Dermis microvascular lymphatic vessel endothelial cell (primary cell): Measurements from ENCODE around the gene SH3D19. TPM values are rescaled to one million over a fixed set of nuclear protein-coding genes. Genes with fewer than 3 reads are reported as not detected.

Experiments used
- DNase-seq, 2 donors: peaks; one replicate each; pipeline versions ENCODE4 v3.0.0 to v3.0.0-alpha.2; 2010; ENCODE audit warnings: low read depth in 2 of 2
- total RNA-seq: library from RNA; depleted of rRNA; stranded (reverse); fragments of >200 nt; gene quantifications from 2 replicates; pipeline ENCODE4 v1.2.1, GENCODE V29; 2014

Gene SH3D19, protein sequence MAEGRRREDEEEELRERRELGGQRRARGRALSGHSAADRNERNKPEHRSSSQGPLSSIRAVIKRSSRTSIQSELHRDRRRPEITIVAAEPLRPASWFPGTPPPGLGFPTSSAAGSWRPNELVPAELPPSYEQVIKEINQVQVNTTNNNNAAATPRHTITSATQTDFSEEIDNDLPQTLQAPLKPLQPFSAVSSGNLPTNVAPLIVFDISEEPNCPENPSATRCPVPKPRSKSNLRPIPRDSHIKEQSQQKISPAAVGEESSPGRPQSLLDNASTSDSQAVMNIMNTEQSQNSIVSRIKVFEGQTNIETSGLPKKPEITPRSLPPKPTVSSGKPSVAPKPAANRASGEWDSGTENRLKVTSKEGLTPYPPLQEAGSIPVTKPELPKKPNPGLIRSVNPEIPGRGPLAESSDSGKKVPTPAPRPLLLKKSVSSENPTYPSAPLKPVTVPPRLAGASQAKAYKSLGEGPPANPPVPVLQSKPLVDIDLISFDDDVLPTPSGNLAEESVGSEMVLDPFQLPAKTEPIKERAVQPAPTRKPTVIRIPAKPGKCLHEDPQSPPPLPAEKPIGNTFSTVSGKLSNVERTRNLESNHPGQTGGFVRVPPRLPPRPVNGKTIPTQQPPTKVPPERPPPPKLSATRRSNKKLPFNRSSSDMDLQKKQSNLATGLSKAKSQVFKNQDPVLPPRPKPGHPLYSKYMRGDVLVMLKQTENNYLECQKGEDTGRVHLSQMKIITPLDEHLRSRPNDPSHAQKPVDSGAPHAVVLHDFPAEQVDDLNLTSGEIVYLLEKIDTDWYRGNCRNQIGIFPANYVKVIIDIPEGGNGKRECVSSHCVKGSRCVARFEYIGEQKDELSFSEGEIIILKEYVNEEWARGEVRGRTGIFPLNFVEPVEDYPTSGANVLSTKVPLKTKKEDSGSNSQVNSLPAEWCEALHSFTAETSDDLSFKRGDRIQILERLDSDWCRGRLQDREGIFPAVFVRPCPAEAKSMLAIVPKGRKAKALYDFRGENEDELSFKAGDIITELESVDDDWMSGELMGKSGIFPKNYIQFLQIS
- 32.7 and 43.0 TPM in 2 replicates for total RNA-seq

GRCh38 chr4:151325111-151325948 is at the start of gene SH3D19:
Gene SH3D19 (minus strand): TSS chr4:151325605. CDS start chr4:151325352, 253 bp downstream.
- DNase-seq = peak; percentile 93 to 94

DNA sequence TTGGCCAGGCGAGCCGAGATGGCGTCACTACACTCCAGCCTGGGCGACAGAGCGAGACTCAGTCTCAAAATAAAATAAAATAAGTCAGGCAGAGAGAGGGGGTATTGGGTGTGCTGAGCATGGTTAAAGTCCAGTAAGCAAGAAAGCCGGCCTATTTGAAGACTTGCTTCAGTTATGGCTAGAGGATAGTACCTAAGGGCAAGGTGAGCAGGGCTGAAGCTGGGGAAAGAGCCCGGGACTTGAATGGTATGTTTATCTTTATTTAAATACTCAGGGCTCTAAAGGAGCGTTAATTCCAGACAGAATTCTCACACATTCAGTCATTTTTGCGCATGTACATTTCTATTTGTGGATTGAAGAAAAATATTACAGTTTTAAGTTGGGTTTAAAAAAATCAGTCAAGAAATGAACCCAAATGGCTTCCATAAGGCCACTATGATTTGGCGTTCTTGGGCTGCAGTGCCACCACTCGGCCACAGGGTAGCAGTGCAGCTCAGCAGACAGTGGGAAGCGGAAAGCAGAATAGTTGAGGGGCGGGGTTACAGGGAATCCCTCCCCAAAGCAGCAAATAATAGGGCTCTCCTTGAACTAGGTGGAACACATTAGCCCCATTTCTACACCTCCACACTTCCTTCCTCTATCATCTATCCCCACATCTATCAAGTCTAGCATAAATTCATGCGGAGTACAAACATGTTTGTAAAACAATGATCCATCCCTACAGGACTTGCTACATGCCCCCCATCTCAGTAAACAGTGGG is 37.2 kb upstream of the SH3D19 start:
- peak; percentile 73 to 87 for DNase-seq

DNA sequence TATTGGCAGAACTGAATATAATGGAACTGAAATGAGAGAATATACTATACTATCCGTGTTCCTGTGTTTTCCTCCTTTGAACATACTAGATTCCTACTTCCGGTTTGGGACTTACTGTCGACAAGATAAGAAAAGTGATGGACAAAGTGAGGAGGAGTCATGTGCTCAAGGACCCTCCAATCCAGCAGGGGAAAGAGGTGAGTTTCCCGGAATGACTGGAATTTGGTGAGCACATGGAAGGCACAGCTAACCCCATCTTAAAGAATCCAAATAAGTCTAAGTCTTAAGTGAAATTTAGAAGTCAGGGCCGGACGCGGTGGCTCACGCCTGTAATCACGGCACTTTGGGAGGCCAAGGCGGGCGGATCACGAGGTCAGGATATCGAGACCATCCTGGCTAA is 36.6 kb upstream of the SH3D19 start:
- DNase-seq = no peak

DNA sequence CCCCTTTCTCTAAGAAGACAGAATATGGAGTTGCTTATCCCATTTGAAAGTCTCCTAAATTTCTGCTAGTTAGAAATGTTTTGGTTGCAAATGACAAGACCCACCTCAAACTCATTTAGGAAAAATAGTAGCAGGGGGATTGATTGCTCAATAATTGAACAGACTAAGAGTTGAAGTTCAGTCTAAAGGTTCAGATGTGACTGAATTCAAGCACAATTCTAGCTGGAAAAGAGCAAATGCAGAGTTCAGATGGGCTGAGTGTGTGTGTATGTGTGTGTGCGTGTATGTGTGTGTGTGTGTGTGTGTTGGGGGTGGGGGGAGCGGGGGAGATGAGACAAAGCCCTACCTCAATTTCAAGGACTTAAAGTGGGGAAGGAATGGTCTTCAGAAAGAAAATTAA is 35.7 kb upstream of the SH3D19 start:
- DNase-seq = no peak

DNA sequence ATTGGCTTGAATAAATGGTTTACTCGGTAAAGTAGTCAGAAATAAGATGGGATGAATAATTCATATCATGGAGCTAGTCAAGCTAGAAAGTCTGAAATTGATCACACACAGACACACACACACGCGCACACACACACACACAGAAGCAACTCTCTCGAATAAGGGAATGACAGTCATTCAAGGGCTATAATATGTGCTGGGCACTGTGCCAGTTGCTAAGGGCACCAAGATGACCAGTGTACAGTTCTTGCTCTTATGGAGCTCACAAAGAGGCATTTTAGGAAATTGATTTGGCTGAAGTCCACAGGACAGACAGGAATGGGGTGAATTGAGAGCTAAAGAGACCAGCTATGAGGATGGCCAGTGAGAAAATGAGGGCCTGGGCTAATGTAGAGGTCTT is 34.2 kb upstream of the SH3D19 start:
- DNase-seq = peak in 1 of 2 donors; percentile 57

DNA sequence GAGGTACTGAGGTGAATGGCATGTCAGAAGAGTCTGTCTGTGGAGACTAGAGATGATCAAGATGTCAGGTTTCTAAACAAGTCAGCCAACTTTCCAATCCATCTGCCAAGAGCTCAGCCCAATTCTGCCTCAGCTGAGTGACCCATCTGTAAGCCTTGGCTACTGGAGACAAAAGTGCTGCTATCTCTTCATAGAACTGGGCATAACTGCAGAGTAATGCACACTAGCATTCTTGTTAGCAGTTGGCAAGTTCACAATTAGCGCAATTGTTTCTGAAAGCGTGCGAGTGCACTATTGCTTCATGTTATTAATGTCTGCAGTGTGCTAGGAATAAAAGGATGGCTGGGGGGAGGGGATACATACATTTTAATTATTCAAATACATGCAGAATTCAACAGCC is 32.9 kb upstream of the SH3D19 start:
- DNase-seq = no peak

- peak in 1 of 2 donors; percentile 37 for DNase-seq
Observed at GRCh38 chr4:151356510-151356909, 31.1 kb upstream of the SH3D19 start.

DNA sequence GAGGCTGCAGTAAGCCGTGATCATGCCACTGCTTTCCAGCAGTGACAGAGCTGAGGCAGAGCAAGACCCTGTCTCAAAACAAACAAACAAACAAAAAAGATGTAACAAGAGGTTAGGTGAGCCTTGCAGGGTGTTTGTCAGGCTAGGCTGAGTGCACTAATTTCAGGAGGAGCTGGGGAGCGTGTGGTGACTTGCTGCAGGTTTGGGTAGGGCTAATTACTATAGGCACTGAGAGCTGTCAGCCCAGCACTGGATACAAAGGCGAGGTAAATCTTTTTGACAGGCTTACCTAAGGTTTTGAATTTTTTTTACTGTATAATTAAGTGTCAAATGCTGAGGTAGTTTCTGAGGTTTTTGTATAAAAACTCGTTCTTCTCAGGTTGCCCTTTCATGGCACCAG is 29.8 kb upstream of the SH3D19 start:
- DNase-seq = no peak

DNA sequence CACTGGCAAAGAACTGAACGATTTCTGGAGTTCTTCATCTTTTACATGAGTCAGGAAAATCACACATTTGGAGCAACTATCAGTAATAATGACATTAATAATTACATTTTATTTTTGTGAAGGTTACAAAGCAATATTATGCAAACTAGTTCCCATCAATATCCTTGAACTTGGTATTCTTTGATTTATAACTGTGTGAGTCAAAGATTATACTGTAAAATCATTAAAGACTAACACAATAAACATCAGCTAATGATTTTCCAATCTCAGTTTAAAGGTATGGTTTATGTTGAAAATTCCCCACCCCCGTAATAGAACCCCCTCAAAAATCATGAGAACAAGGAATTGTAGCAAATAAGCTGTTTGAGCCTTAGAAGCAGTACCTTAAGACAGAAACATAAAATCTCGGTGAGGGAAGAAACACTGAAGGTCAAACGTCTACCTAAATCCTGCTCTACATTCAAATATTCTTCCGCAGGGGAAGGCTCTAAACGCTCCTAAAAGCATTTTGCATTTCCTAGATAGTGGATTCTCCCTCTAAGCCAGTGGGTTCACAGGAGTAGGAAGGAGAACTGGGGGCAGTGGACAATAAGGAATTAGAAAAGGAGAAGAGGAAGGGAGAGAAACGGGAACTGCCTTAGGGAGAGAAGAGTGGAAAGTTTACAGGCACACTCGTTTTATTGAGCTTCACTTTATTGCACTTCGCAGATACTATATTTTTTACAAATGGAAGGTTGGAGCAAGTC is 22.3 kb upstream of the SH3D19 start:
- no peak for DNase-seq

DNA sequence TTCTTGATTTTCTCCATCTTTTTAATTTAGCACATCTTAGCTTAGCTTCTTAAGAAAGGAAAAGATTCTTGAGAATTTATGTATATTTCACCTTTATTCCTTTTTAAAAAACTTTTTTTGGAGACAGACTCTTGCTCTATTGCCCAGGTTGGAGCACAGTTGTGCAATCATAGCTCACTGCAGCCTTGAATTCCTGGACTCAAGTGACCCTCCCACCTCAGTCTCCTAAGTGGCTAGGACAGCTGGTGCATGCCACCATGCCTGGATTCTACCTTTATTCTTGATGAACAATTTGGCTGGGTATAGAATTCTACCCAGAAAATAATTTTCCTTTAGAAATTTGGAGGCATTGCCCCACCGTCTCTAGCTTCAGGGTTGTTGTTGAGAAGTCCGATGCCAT is 19.5 kb upstream of the SH3D19 start:
- no peak for DNase-seq

GRCh38 chr4:151340751-151341385 is 15.5 kb upstream of the SH3D19 start:
- no peak for DNase-seq

GRCh38 chr4:151339467-151339866 is 14.1 kb upstream of the SH3D19 start:
- no peak for DNase-seq

DNA sequence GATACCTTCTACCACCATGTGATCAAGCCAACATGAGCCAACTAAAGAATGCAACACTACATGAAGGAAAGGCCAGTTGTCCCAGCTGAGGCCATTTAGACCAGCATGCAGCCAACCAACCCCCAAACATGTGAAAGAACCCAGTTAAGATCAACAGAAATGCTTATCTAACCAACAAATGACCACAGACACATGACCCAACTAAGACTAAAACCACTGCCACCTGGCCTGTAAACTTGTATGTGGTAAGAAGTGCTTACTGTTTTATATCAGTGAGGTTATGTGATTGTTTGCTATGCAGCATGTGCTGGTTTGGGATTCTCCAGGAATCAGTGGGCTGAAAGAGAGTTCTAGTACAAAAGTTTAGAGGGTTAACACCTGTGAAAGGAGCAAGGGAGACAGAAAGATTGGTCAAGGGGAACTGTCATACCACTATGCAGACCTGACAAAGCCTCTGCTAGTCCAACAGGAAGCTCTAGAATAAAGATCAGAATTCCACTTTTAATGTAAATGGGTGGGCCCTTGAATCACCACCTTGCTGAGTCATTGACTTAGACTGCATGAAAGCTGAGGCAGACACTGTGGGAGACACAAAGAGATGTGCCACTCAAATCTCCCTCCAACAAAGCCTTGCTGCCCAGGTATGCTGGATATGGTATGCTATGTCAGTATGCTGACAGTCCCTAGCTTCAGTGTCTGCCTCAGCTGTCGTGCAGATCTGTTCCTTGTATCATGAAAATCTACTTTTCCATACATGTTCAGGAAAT is 6.1 kb upstream of the SH3D19 start:
- DNase-seq = peak in 1 of 2 donors; percentile 20

DNA sequence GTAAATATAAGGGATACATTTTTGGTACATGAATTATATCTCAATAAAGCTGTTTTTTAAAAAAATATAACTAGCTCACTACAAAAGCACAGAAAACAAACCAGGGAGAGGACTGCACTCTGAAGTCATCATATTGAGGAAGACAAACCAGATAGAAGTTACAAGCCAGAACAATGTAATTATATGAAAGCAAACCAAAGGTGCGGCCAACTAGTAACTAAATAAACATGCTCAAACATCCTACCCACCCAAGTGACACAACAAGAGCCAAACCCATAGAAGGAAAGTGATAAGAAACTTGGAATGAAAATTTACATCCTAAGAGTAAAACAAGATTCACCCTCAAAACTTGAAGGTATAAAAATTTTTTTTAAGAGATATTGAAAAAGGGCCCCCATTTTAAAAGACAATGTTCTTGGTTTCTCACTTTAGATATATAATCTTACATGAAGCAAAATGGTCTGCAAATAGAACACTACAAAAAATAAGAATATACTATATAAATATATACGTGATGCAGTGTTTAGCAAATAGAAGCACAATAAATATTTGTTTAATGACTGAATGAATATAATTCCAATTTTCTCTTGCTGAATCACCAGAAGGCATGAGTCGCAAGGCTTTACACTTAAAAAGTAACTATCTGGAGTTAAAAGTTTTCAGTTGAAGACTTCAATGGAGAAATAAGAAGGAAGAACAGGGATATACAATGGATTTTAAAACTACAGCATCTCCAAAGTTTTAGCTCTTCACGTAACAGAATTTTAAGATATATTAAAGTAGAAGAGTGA is 4.0 kb upstream of the SH3D19 start:
- no peak for DNase-seq

- DNase-seq = no peak
Observed at GRCh38 chr4:151325949-151326246, 493 bp upstream of the SH3D19 start.

DNA sequence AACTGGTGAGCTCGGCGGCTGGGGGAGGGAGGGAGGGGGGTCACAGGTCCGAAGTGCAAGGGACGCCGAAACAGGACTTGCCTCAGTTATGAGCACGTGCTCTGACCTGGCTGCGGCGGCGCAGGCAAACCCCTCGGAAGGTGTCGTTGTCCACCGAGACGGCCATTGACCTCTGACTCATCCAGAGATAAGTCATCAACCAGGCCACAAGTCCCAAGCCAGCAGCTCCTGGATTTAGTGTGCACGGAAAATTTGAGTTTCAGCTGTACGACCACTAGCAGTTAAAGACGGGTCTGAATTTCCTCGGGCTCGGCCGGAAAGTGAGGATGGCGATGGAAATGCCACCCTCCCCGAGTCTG is 674 bp downstream of the SH3D19 start:
- DNase-seq = peak; percentile 45 to 84

GRCh38 chr4:151324124-151324751 is 1.2 kb downstream of the SH3D19 start:
- DNase-seq = no peak

- DNase-seq = no peak
Observed at GRCh38 chr4:151323667-151324066, 1.7 kb downstream of the SH3D19 start.
